GM23338 (cell line): Measurements from ENCODE around the gene AQP7. TPM values are rescaled to one million over a fixed set of nuclear protein-coding genes. Genes with fewer than 3 reads are reported as not detected.

Source experiments
- ATAC-seq: fragments of 200-7000 bp; cut with Tn5 transposase; 3 replicates; pipeline ENCODE4 v1.9.1; 2020
- DNase-seq: peaks from one replicate; pipeline ENCODE4 v3.0.0-alpha.2; 2015; ENCODE audit warnings: low spot score
- H2AFZ ChIP-seq: fragments of 200-600 bp; sonication (generic); 2 replicates; pipeline ENCODE4 v1.8.0; 2016; ENCODE audit warnings: antibody characterized with exemption, mild to moderate bottlenecking, moderate library complexity
- H3F3A ChIP-seq: fragments of 200-600 bp; sonication (generic); replicated peaks from 2 replicates; pipeline ENCODE4 v1.8.0; 2017; ENCODE audit warnings: antibody characterized with exemption, mixed run types, low read depth
- H3K27ac ChIP-seq: fragments of 200-600 bp; sonication (generic); 2 replicates; pipeline ENCODE4 v1.6.1; 2016; ENCODE audit warnings: low read depth
- H3K27me3 ChIP-seq: fragments of 200-600 bp; sonication (generic); 2 replicates; pipeline ENCODE4 v1.8.0; 2016; ENCODE audit warnings: mild to moderate bottlenecking, mixed run types, moderate library complexity; ENCODE audit not compliant: insufficient read depth
- H3K36me3 ChIP-seq: fragments of 200-600 bp; sonication (generic); 2 replicates; pipeline ENCODE4 v1.8.0; 2016; ENCODE audit warnings: mild to moderate bottlenecking; ENCODE audit not compliant: insufficient read depth
- H3K4me1 ChIP-seq: fragments of 200-600 bp; sonication (generic); 2 replicates; pipeline ENCODE4 v1.8.0; 2016; ENCODE audit warnings: mild to moderate bottlenecking, moderate library complexity; ENCODE audit not compliant: insufficient read depth
- H3K4me2 ChIP-seq: fragments of 200-600 bp; sonication (generic); 2 replicates; pipeline ENCODE4 v1.7.1; 2017; ENCODE audit warnings: mixed run types
- H3K4me3 ChIP-seq: fragments of 200-600 bp; sonication (generic); 2 replicates; pipeline ENCODE4 v1.6.1; 2016; ENCODE audit warnings: mixed run types
- H3K79me2 ChIP-seq: fragments of 200-600 bp; sonication (generic); replicated peaks from 2 replicates; pipeline ENCODE4 v1.8.0; 2017; ENCODE audit warnings: mild to moderate bottlenecking; ENCODE audit not compliant: insufficient read depth
- H3K9me2 ChIP-seq: fragments of 200-600 bp; sonication (generic); 2 replicates; pipeline ENCODE4 v1.8.0; 2017; ENCODE audit not compliant: insufficient read depth
- H4K20me1 ChIP-seq: fragments of 200-600 bp; sonication (generic); replicated peaks from 2 replicates; pipeline ENCODE4 v1.8.0; 2017; ENCODE audit warnings: mild to moderate bottlenecking; ENCODE audit not compliant: insufficient read depth
- H3K27ac Mint-ChIP-seq: 2 replicates; pipeline ENCODE4 v1.8.0; 2020; ENCODE audit warnings: inconsistent platforms, mild to moderate bottlenecking, moderate library complexity, mixed read lengths
- H3K27me3 Mint-ChIP-seq: 3 replicates; pipeline ENCODE4 v1.8.0; 2022; ENCODE audit warnings: low read depth, mild to moderate bottlenecking, moderate library complexity, mixed read lengths, inconsistent platforms; ENCODE audit not compliant: insufficient read depth, poor library complexity
- H3K36me3 Mint-ChIP-seq: 3 replicates; pipeline ENCODE4 v1.8.0; 2021; ENCODE audit warnings: low read depth, mild to moderate bottlenecking, inconsistent platforms, moderate library complexity, mixed read lengths
- H3K4me1 Mint-ChIP-seq: 3 replicates; pipeline ENCODE4 v1.8.0; 2020; ENCODE audit warnings: mild to moderate bottlenecking, inconsistent platforms, mixed read lengths
- H3K4me3 Mint-ChIP-seq: 3 replicates; pipeline ENCODE4 v1.8.0; 2021; ENCODE audit warnings: moderate library complexity, mild to moderate bottlenecking, inconsistent platforms, mixed read lengths
- H3K9me3 Mint-ChIP-seq: 3 replicates; pipeline ENCODE4 v1.8.0; 2020; ENCODE audit warnings: moderate library complexity, mild to moderate bottlenecking, inconsistent platforms, mixed read lengths
- CREB1 ChIP-seq: fragments of 250-450 bp; sonication (Bioruptor Pico); IDR thresholded peaks from 2 replicates; pipeline ENCODE4 v1.5.0; 2020; ENCODE audit warnings: low read depth, mild to moderate bottlenecking, moderate library complexity
- EZH2 ChIP-seq: fragments of 200-600 bp; sonication (generic); IDR thresholded peaks from one replicate; pipeline ENCODE4 v1.8.0; 2017; ENCODE audit warnings: antibody characterized with exemption, mild to moderate bottlenecking, low read depth; ENCODE audit not compliant: unreplicated experiment
- EZH2phosphoT487 ChIP-seq: fragments of 200-600 bp; sonication (generic); IDR thresholded peaks from one replicate; pipeline ENCODE4 v1.8.1; 2018; ENCODE audit warnings: antibody characterized with exemption; ENCODE audit not compliant: unreplicated experiment
- JUNB ChIP-seq: IDR thresholded peaks from one replicate; pipeline ENCODE4 v1.6.1; 2016; ENCODE audit warnings: antibody characterized with exemption; ENCODE audit not compliant: unreplicated experiment
- NANOG ChIP-seq: IDR thresholded peaks from 2 replicates; pipeline ENCODE4 v1.6.1; 2016; ENCODE audit warnings: antibody characterized with exemption, borderline replicate concordance
- POLR2AphosphoS5 ChIP-seq: IDR thresholded peaks from 2 replicates; pipeline ENCODE4 v1.6.1; 2016; ENCODE audit warnings: antibody characterized with exemption, low read depth
- REST ChIP-seq: IDR thresholded peaks from one replicate; pipeline ENCODE4 v1.6.1; 2018; ENCODE audit warnings: antibody characterized with exemption; ENCODE audit not compliant: unreplicated experiment
- STAT1 ChIP-seq: IDR thresholded peaks from one replicate; pipeline ENCODE4 v1.6.1; 2016; ENCODE audit warnings: antibody characterized with exemption; ENCODE audit not compliant: unreplicated experiment
- ZNF114 ChIP-seq: fragments of 250-450 bp; sonication (Bioruptor Pico); IDR thresholded peaks from 2 replicates; pipeline ENCODE4 v1.5.0; 2020; ENCODE audit warnings: mild to moderate bottlenecking, moderate library complexity
- ZNF331 ChIP-seq: fragments of 250-450 bp; sonication (Bioruptor Pico); IDR thresholded peaks from 2 replicates; pipeline ENCODE4 v1.5.0; 2020; ENCODE audit warnings: low read depth, mild to moderate bottlenecking, moderate library complexity
- ZNF462 ChIP-seq: fragments of 250-450 bp; sonication (Bioruptor Pico); IDR thresholded peaks from 2 replicates; pipeline ENCODE4 v1.5.0; 2020; ENCODE audit warnings: mild to moderate bottlenecking, moderate library complexity
- polyA plus RNA-seq: library from polyadenylated mRNA; unstranded; fragments of >200 nt; fragmentation: Nextera tagmentation; extraction: Ambion mirVana; gene quantifications from 2 replicates; pipeline ENCODE4 v1.2.1, GENCODE V29; 2016
- total RNA-seq: library from RNA; depleted of rRNA; stranded (reverse); fragments of >200 nt; shearing (Covaris generic); gene quantifications from 2 replicates; pipeline ENCODE4 v1.2.3, GENCODE V29; 2014
- TF ChIP-seq, protein P1 (sequence below): IDR thresholded peaks from 2 replicates; pipeline ENCODE4 v1.6.1; 2016; ENCODE audit warnings: antibody characterized with exemption
- TF ChIP-seq, protein P2 (sequence below), 2 experiments: fragments of 200-600 bp in 1 of 2; sonication (generic) in 1 of 2; conservative IDR thresholded peaks; 2 replicates each; pipeline versions ENCODE4 v1.5.1 to v1.6.1; 2016 to 2017; ENCODE audit warnings: antibody characterized with exemption in 2 of 2, low read depth in 2 of 2, mild to moderate bottlenecking in 2 of 2, moderate library complexity in 1 of 2

The AQP7 gene
- total and polyA plus RNA-seq, 2 experiments from 2014 or later: not detected

GRCh38 chr9:33433871-33434270 lies 31.5 kb upstream of the AQP7 start:
- Histone ChIP-seq H3K4me2 (no peak overlapping the region), H3K27me3 (no peaks in the 10 kb centered on the region), H3K9me2 (no peaks in the 10 kb centered on the region), H4K20me1 (no peaks in the 10 kb centered on the region), H3K4me3 (no peak overlapping the region), H3K27ac (no peak overlapping the region), H3F3A (no peaks in the 10 kb centered on the region), H2AFZ (no peak overlapping the region), H3K4me1 (peaks cover 3% of the 10 kb centered on the region; the same call in 1 of the 2 replicates), H3K79me2 (no peaks in the 10 kb centered on the region), H3K36me3 (no peaks in the 10 kb centered on the region; the same call in 1 of the 2 replicates)
- TF ChIP-seq EZH2phosphoT487 (no peak), REST (no peak), EZH2 (no peak), NANOG (no peak), JUNB (no peak), STAT1 (no peak), ZNF114 (CRISPR knock-in tag) (no peak), ZNF462 (CRISPR knock-in tag) (no peak), ZNF331 (no peak), CREB1 (CRISPR knock-in tag) (no peak), POLR2AphosphoS5 (no peak)
- TF ChIP-seq, protein P1, sequence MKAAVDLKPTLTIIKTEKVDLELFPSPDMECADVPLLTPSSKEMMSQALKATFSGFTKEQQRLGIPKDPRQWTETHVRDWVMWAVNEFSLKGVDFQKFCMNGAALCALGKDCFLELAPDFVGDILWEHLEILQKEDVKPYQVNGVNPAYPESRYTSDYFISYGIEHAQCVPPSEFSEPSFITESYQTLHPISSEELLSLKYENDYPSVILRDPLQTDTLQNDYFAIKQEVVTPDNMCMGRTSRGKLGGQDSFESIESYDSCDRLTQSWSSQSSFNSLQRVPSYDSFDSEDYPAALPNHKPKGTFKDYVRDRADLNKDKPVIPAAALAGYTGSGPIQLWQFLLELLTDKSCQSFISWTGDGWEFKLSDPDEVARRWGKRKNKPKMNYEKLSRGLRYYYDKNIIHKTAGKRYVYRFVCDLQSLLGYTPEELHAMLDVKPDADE: no peak
- TF ChIP-seq, protein P2, sequence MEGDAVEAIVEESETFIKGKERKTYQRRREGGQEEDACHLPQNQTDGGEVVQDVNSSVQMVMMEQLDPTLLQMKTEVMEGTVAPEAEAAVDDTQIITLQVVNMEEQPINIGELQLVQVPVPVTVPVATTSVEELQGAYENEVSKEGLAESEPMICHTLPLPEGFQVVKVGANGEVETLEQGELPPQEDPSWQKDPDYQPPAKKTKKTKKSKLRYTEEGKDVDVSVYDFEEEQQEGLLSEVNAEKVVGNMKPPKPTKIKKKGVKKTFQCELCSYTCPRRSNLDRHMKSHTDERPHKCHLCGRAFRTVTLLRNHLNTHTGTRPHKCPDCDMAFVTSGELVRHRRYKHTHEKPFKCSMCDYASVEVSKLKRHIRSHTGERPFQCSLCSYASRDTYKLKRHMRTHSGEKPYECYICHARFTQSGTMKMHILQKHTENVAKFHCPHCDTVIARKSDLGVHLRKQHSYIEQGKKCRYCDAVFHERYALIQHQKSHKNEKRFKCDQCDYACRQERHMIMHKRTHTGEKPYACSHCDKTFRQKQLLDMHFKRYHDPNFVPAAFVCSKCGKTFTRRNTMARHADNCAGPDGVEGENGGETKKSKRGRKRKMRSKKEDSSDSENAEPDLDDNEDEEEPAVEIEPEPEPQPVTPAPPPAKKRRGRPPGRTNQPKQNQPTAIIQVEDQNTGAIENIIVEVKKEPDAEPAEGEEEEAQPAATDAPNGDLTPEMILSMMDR (conservative IDR thresholded peaks at IDR 0.05; ENCODE audit: low read depth in 2 of 2): no peak
- H3K4me3 Mint-ChIP-seq: no peak overlapping the region
- ATAC-seq (no peak), DNase-seq (no peak)
- no peaks in the 10 kb centered on the region for H3K9me3 Mint-ChIP-seq
- H3K4me1 Mint-ChIP-seq: peaks cover 2% of the 10 kb centered on the region; the same call in 1 of the 3 replicates
- no peak overlapping the region for H3K27ac Mint-ChIP-seq
- peaks cover 12% of the 10 kb centered on the region for H3K27me3 Mint-ChIP-seq
- no peaks in the 10 kb centered on the region for H3K36me3 Mint-ChIP-seq
